Neuronal stem cell (in vitro differentiated cells): ENCODE measurements around the gene PER2.

Experiments
- DNase-seq: peaks from one replicate; pipeline ENCODE4 v3.0.0-alpha.2; 2013; ENCODE audit warnings: low spot score
- H2AFZ ChIP-seq: one replicate; pipeline ENCODE4 v1.6.1; 2013; ENCODE audit warnings: mild to moderate bottlenecking, low read length, inconsistent platforms
- H2AK5ac ChIP-seq: 2 replicates; pipeline ENCODE4 v1.6.1; 2013; ENCODE audit warnings: low read depth, mild to moderate bottlenecking, inconsistent platforms, low read length, moderate library complexity, mixed read lengths
- H2BK120ac ChIP-seq: 2 replicates; pipeline ENCODE4 v1.6.1; 2013; ENCODE audit warnings: low read depth, mild to moderate bottlenecking, inconsistent platforms, low read length, moderate library complexity, mixed read lengths
- H2BK12ac ChIP-seq: one replicate; pipeline ENCODE4 v1.6.1; 2013; ENCODE audit warnings: low read length, inconsistent platforms
- H2BK15ac ChIP-seq: 2 replicates; pipeline ENCODE4 v1.6.1; 2013; ENCODE audit warnings: mild to moderate bottlenecking, low read length, inconsistent platforms, mixed read lengths
- H2BK5ac ChIP-seq: one replicate; pipeline ENCODE4 v1.6.1; 2013; ENCODE audit warnings: inconsistent platforms, mild to moderate bottlenecking, low read length, moderate library complexity
- H3K14ac ChIP-seq: one replicate; pipeline ENCODE4 v1.6.1; 2013; ENCODE audit warnings: low read length, inconsistent platforms
- H3K18ac ChIP-seq: 2 replicates; pipeline ENCODE4 v1.6.1; 2013; ENCODE audit warnings: low read length, inconsistent platforms
- H3K23ac ChIP-seq: 2 replicates; pipeline ENCODE4 v1.6.1; 2013; ENCODE audit warnings: low read depth, mild to moderate bottlenecking, mixed read lengths, low read length, inconsistent platforms; ENCODE audit not compliant: poor library complexity
- H3K27ac ChIP-seq: replicated peaks from 3 replicates; pipeline ENCODE4 v1.5.1; 2013; ENCODE audit warnings: low read length, inconsistent platforms
- H3K27me3 ChIP-seq, 3 experiments: 2 replicates each; pipeline ENCODE4 v1.6.1; 2013; ENCODE audit warnings: low read length in 3 of 3, mild to moderate bottlenecking in 2 of 3, inconsistent platforms in 1 of 3, low read depth in 1 of 3, mixed read lengths in 1 of 3, moderate library complexity in 1 of 3; ENCODE audit not compliant: control insufficient read depth in 3 of 3, insufficient read depth in 3 of 3
- H3K36me3 ChIP-seq, 2 donors: replicated peaks in 1 of 2; 2 replicates each; pipeline ENCODE4 v1.6.1; 2013; ENCODE audit warnings: low read length in 2 of 2; ENCODE audit not compliant: control insufficient read depth in 2 of 2, insufficient read depth in 2 of 2
- H3K4ac ChIP-seq: 2 replicates; pipeline ENCODE4 v1.6.1; 2013; ENCODE audit warnings: inconsistent platforms, mild to moderate bottlenecking, low read length, moderate library complexity
- H3K4me1 ChIP-seq, 2 donors: 1 replicate in 1 of 2; 2 replicates in 1 of 2; pipeline ENCODE4 v1.6.1; 2013; ENCODE audit warnings: low read length in 2 of 2, low read depth in 1 of 2; ENCODE audit not compliant: control insufficient read depth in 2 of 2, insufficient read depth in 1 of 2
- H3K4me2 ChIP-seq: one replicate; pipeline ENCODE4 v1.6.1; 2013; ENCODE audit warnings: mild to moderate bottlenecking, low read length, inconsistent platforms; ENCODE audit not compliant: insufficient read depth, poor library complexity, severe bottlenecking
- H3K4me3 ChIP-seq, 2 donors: 2 replicates each; pipeline ENCODE4 v1.5.1; 2013; ENCODE audit warnings: low read length in 2 of 2, mild to moderate bottlenecking in 2 of 2, inconsistent platforms in 1 of 2, moderate library complexity in 1 of 2
- H3K79me1 ChIP-seq: one replicate; pipeline ENCODE4 v1.6.1; 2013; ENCODE audit warnings: low read depth, mild to moderate bottlenecking, inconsistent platforms, low read length, moderate library complexity
- H3K9ac ChIP-seq: one replicate; pipeline ENCODE4 v1.6.1; 2013; ENCODE audit warnings: mild to moderate bottlenecking, low read depth, low read length, inconsistent platforms; ENCODE audit not compliant: poor library complexity
- H3K9me3 ChIP-seq, 2 donors: replicated peaks in 1 of 2; 2 replicates each; pipeline versions ENCODE3 to v1.6.1; 2013; ENCODE audit warnings: low read length in 2 of 2, mild to moderate bottlenecking in 2 of 2, inconsistent platforms in 1 of 2, low read depth in 1 of 2, mixed read lengths in 1 of 2, moderate library complexity in 1 of 2; ENCODE audit not compliant: control insufficient read depth in 2 of 2, insufficient read depth in 1 of 2
- H4K8ac ChIP-seq: one replicate; pipeline ENCODE4 v1.6.1; 2013; ENCODE audit warnings: low read depth, mild to moderate bottlenecking, inconsistent platforms, low read length, moderate library complexity
- H4K91ac ChIP-seq: one replicate; pipeline ENCODE4 v1.6.1; 2013; ENCODE audit warnings: low read length, low read depth, mild to moderate bottlenecking, inconsistent platforms; ENCODE audit not compliant: poor library complexity
- WGBS, 2 donors: extraction: QIAGEN DNeasy Blood & Tissue Kit; methylation state at CpG; one replicate each; pipeline ENCODE4 v1.1.7; 2013; ENCODE audit warnings: missing lambda C conversion rate in 2 of 2, mixed read lengths in 1 of 2; ENCODE audit not compliant: insufficient read length in 2 of 2, insufficient replicate concordance in 1 of 2; ENCODE audit errors: extremely low coverage in 2 of 2; 5-methylcytosine and 5-hydroxymethylcytosine counted together

Gene PER2

GRCh38 chr2:238259061-238260020, 29.1 kb downstream of the PER2 start:
- Histone ChIP-seq H3K4me2 (no peak overlapping the region), H3K4me1 (peaks cover 3 to 21% of the 10 kb centered on the region in 2 donors), H3K14ac (peak overlapping the region; percentile 47), H4K8ac (peak overlapping the region; percentile 57), H3K9ac (peak overlapping the region; percentile 26), H3K4ac (no peak overlapping the region), H3K9me3 (no peaks in the 10 kb centered on the region), H3K27ac (no peak overlapping the region), H2BK12ac (no peak overlapping the region), H3K79me1 (no peaks in the 10 kb centered on the region), H3K4me3 (no peak overlapping the region), H3K27me3 (no peaks in the 10 kb centered on the region), H2BK5ac (peak overlapping the region; percentile 2), H3K23ac (no peak overlapping the region), H2AK5ac (no peak overlapping the region), H3K18ac (no peak overlapping the region), H2BK15ac (no peak overlapping the region), H3K36me3 (peaks cover 9 to 51% of the 10 kb centered on the region in 2 donors), H2AFZ (no peak overlapping the region), H2BK120ac (no peak overlapping the region), H4K91ac (peak overlapping the region; percentile 25)
- WGBS, 2 donors = no CpG with 5 or more reads among the region's 21 CpGs
- no peak for DNase-seq

- no peak overlapping the region for H2AK5ac ChIP-seq
- no peaks in the 10 kb centered on the region for H3K9me3 ChIP-seq
- no peaks in the 10 kb centered on the region for H3K27me3 ChIP-seq
- no peak overlapping the region for H3K4me3 ChIP-seq
- no peak overlapping the region for H2AFZ ChIP-seq
- no peak overlapping the region for H4K91ac ChIP-seq
- no peak overlapping the region for H2BK15ac ChIP-seq
- peaks cover 9 to 62% of the 10 kb centered on the region in 2 donors for H3K36me3 ChIP-seq
- H2BK120ac ChIP-seq = no peak overlapping the region
- H3K18ac ChIP-seq = no peak overlapping the region
- WGBS, 2 donors = no CpG with 5 or more reads among the region's 15 CpGs
- no peak overlapping the region for H3K4ac ChIP-seq
- H4K8ac ChIP-seq = no peak overlapping the region
- H3K4me2 ChIP-seq = no peak overlapping the region
- H3K79me1 ChIP-seq = no peaks in the 10 kb centered on the region
- H3K27ac ChIP-seq = no peak overlapping the region
- no peak overlapping the region for H3K9ac ChIP-seq
- H2BK12ac ChIP-seq = no peak overlapping the region
- no peak overlapping the region for H3K14ac ChIP-seq
- H3K4me1 ChIP-seq = peaks cover 0 to 17% of the 10 kb centered on the region in 2 donors
- DNase-seq = no peak
- H2BK5ac ChIP-seq = no peak overlapping the region
- H3K23ac ChIP-seq = no peak overlapping the region
Observed at GRCh38 chr2:238257786-238258700, 30.4 kb downstream of the PER2 start.

- H3K79me1 ChIP-seq = no peaks in the 10 kb centered on the region
- no peak overlapping the region for H3K4me3 ChIP-seq
- WGBS, 2 donors = no CpG with 5 or more reads among the region's 18 CpGs
- no peak overlapping the region for H4K8ac ChIP-seq
- no peak overlapping the region for H4K91ac ChIP-seq
- peak overlapping the region; percentile 83 for H2AK5ac ChIP-seq
- H2BK5ac ChIP-seq = no peak overlapping the region
- H2BK120ac ChIP-seq = no peak overlapping the region
- H2BK15ac ChIP-seq = no peak overlapping the region
- H2BK12ac ChIP-seq = no peak overlapping the region
- H3K4ac ChIP-seq = no peak overlapping the region
- H3K9ac ChIP-seq = peak overlapping the region; percentile 7
- H2AFZ ChIP-seq = no peak overlapping the region
- H3K9me3 ChIP-seq = no peaks in the 10 kb centered on the region
- peaks cover 0 to 12% of the 10 kb centered on the region in 2 donors for H3K4me1 ChIP-seq
- H3K4me2 ChIP-seq = no peak overlapping the region
- no peaks in the 10 kb centered on the region for H3K27me3 ChIP-seq
- peak; percentile 85 for DNase-seq
- H3K36me3 ChIP-seq = peaks cover 7 to 64% of the 10 kb centered on the region in 2 donors
- H3K18ac ChIP-seq = no peak overlapping the region
- no peak overlapping the region for H3K14ac ChIP-seq
- peak overlapping the region; percentile 87 for H3K23ac ChIP-seq
- no peak overlapping the region for H3K27ac ChIP-seq
Observed at GRCh38 chr2:238256594-238257104, 31.8 kb downstream of the PER2 start.
